OCI-LY1 (cell line): Measurements from ENCODE around the gene FAAH.

Experiments used
- CTCF ChIP-seq: fragments of 200-600 bp; sonication (generic), shearing (Covaris generic); IDR thresholded peaks from 2 replicates; pipeline ENCODE4 v1.5.1; 2017; ENCODE audit warnings: mild to moderate bottlenecking, antibody characterized with exemption, low read length, moderate library complexity, mixed read lengths
- EZH2 ChIP-seq: fragments of 200-600 bp; sonication (generic), shearing (Covaris generic); IDR thresholded peaks from 2 replicates; pipeline ENCODE4 v1.8.0; 2017; ENCODE audit warnings: borderline replicate concordance, mixed run types, mild to moderate bottlenecking, antibody characterized with exemption, low read length, moderate library complexity, mixed read lengths

- no peak for TF ChIP-seq EZH2
- TF ChIP-seq CTCF: no peak
These were observed 56.0 kb downstream of the FAAH start for GRCh38 chr1:46450160-46450517.
